ENCODE measurements around the gene MRM2. TPM values are rescaled to one million over a fixed set of nuclear protein-coding genes. Genes with fewer than 3 reads are reported as not detected.

MRM2 gene
- total RNA-seq, 2 experiments from 2014 or later, result 28.7 to 32.1 TPM

DNA sequence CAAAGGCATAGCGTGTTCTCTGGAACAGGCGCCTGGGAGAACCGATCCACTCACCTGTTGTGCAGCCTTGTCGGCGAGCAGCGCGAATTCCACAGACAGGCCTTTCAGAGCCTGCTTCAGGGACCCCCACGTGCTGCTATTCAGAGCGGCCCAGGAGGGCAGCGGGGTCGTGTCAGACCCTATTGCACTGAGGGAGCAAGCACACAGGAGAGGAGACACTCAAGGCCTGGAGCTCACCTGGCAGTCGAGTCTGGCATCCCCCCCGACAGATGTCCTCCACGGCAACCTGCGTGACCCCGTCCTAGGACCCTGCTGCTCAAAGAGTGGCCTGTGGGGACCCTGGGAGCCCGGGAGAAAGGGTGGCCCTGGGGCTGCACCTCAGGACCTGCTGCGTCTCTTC, 21.2 kb upstream of the MRM2 start:
- H3K4me3 Mint-ChIP-seq, result no peak overlapping the region
- ATAC-seq (no peak), DNase-seq (no peak)
- ChIA-PET CTCF (no interaction called here), POLR2A (no interaction called here)
- H3K27ac Mint-ChIP-seq, result no peak overlapping the region
- H3K9me3 Mint-ChIP-seq (ENCODE audit: low read depth), result no peaks in the 10 kb centered on the region
- peaks cover 11% of the 10 kb centered on the region for H3K4me1 Mint-ChIP-seq
- peaks cover 13% of the 10 kb centered on the region for H3K36me3 Mint-ChIP-seq (ENCODE audit: low read depth)
- intact Hi-C loops (cut with DNase I, micrococcal nuclease), result no loop called here
- H3K27me3 Mint-ChIP-seq, result no peaks in the 10 kb centered on the region

GRCh38 chr7:2261611-2262010, 19.6 kb upstream of the MRM2 start:
- H3K27me3 Mint-ChIP-seq, result no peaks in the 10 kb centered on the region
- H3K4me3 Mint-ChIP-seq, result no peak overlapping the region
- ChIA-PET POLR2A (no interaction called here), CTCF (interaction anchor here (0.6 to 1.0 kb wide), 3 partner anchors 13 to 54 kb away, joined by 3 read pairs; no protein-coding TSS in a partner anchor)
- peak overlapping the region; percentile 86 for H3K27ac Mint-ChIP-seq
- H3K36me3 Mint-ChIP-seq (ENCODE audit: low read depth), result peaks cover 14% of the 10 kb centered on the region
- DNase-seq (peak; percentile 35), ATAC-seq (peak; percentile 60)
- intact Hi-C loops (cut with DNase I, micrococcal nuclease), result no loop called here
- peaks cover 11% of the 10 kb centered on the region for H3K4me1 Mint-ChIP-seq
- H3K9me3 Mint-ChIP-seq (ENCODE audit: low read depth), result no peaks in the 10 kb centered on the region

GRCh38 chr7:2260820-2261219, 18.8 kb upstream of the MRM2 start:
- Mint-ChIP-seq H3K27ac (no peak overlapping the region), H3K4me1 (peaks cover 11% of the 10 kb centered on the region), H3K27me3 (no peaks in the 10 kb centered on the region), H3K4me3 (no peak overlapping the region), H3K36me3 (ENCODE audit: low read depth) (peaks cover 14% of the 10 kb centered on the region), H3K9me3 (ENCODE audit: low read depth) (no peaks in the 10 kb centered on the region)
- intact Hi-C loops (cut with DNase I, micrococcal nuclease), result no loop called here
- ATAC-seq (no peak), DNase-seq (no peak)
- ChIA-PET POLR2A (no interaction called here), CTCF (interaction anchor here (0.8 to 1.1 kb wide), 3 partner anchors 13 to 34 kb away, joined by 3 read pairs; no protein-coding TSS in a partner anchor)

DNA sequence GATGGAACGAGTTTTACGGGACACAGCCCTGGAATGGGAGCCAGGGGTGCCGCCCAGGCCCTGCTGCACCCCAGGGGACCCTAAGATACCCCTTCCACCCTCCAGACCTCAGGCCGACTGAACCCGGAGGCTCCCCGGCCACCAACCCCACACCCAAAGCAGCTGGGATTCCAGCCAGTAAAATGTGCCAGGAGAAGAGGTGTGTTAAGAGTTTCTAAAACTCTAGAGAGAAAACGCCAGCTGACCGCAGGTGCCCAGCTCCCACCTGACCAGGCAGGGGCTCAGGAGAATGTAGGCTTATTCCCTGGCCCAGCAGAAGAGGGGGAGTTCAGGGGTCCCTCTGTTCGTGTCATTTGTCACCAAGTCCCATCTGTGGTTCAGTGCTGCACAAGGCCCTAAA, 17.5 kb upstream of the MRM2 start:
- Mint-ChIP-seq H3K36me3 (ENCODE audit: low read depth) (peaks cover 14% of the 10 kb centered on the region), H3K4me1 (peaks cover 13% of the 10 kb centered on the region), H3K9me3 (ENCODE audit: low read depth) (no peaks in the 10 kb centered on the region), H3K4me3 (no peak overlapping the region), H3K27ac (no peak overlapping the region), H3K27me3 (no peaks in the 10 kb centered on the region)
- intact Hi-C loops (cut with DNase I, micrococcal nuclease), result no loop called here
- POLR2A ChIA-PET, result no interaction called here
- CTCF ChIA-PET, result interaction anchor here (0.6 kb wide), 1 partner anchor 20 kb away, joined by 3 read pairs; no protein-coding TSS in a partner anchor
- DNase-seq (no peak), ATAC-seq (no peak)

GRCh38 chr7:2258661-2259365, 16.8 kb upstream of the MRM2 start:
- intact Hi-C loops (cut with DNase I, micrococcal nuclease), result no loop called here
- Mint-ChIP-seq H3K27ac (no peak overlapping the region), H3K4me3 (no peak overlapping the region), H3K27me3 (no peaks in the 10 kb centered on the region), H3K4me1 (peaks cover 13% of the 10 kb centered on the region), H3K9me3 (ENCODE audit: low read depth) (no peaks in the 10 kb centered on the region), H3K36me3 (ENCODE audit: low read depth) (peaks cover 10% of the 10 kb centered on the region)
- no peak for ATAC-seq
- POLR2A ChIA-PET, result no interaction called here
- CTCF ChIA-PET, result interaction anchor here (0.6 kb wide), 1 partner anchor 21 kb away, joined by 3 read pairs; no protein-coding TSS in a partner anchor
- no peak for DNase-seq

DNA sequence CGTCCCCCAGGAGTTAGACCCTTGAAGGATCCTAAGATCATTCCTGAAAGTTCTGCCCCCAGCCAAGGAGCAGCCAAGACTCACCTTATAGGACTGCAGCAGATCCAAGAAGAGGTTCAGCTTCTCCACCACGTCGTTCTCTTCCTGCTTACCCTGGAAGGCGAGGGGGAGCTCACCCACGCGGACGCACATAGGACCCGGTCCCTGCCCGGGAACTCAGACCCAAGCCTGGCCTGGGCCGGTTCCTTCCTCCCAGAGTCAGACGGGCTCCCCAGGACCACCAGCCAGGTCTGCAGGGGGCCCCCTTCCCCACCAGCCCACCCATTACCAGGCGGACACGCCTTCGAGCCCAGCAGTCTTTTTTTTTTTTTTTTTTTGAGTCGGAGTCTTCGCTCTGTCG, 15.6 kb upstream of the MRM2 start:
- H3K4me3 Mint-ChIP-seq, result no peak overlapping the region
- H3K36me3 Mint-ChIP-seq (ENCODE audit: low read depth), result peaks cover 10% of the 10 kb centered on the region
- POLR2A ChIA-PET, result no interaction called here
- intact Hi-C loops (cut with DNase I, micrococcal nuclease), result no loop called here
- CTCF ChIA-PET, result no interaction called here
- no peak for DNase-seq
- H3K4me1 Mint-ChIP-seq, result peaks cover 15% of the 10 kb centered on the region
- ATAC-seq, result no peak
- no peaks in the 10 kb centered on the region for H3K9me3 Mint-ChIP-seq (ENCODE audit: low read depth)
- H3K27me3 Mint-ChIP-seq, result no peaks in the 10 kb centered on the region
- H3K27ac Mint-ChIP-seq, result no peak overlapping the region

GRCh38 chr7:2257046-2257551, 15.1 kb upstream of the MRM2 start:
- H3K27ac Mint-ChIP-seq, result no peak overlapping the region
- peaks cover 14% of the 10 kb centered on the region for H3K4me1 Mint-ChIP-seq
- POLR2A ChIA-PET, result no interaction called here
- CTCF ChIA-PET, result no interaction called here
- DNase-seq, result no peak
- ATAC-seq, result no peak
- no peaks in the 10 kb centered on the region for H3K27me3 Mint-ChIP-seq
- no peak overlapping the region for H3K4me3 Mint-ChIP-seq
- intact Hi-C loops (cut with DNase I, micrococcal nuclease), result no loop called here
- peaks cover 8% of the 10 kb centered on the region for H3K36me3 Mint-ChIP-seq (ENCODE audit: low read depth)
- H3K9me3 Mint-ChIP-seq (ENCODE audit: low read depth), result no peaks in the 10 kb centered on the region

DNA sequence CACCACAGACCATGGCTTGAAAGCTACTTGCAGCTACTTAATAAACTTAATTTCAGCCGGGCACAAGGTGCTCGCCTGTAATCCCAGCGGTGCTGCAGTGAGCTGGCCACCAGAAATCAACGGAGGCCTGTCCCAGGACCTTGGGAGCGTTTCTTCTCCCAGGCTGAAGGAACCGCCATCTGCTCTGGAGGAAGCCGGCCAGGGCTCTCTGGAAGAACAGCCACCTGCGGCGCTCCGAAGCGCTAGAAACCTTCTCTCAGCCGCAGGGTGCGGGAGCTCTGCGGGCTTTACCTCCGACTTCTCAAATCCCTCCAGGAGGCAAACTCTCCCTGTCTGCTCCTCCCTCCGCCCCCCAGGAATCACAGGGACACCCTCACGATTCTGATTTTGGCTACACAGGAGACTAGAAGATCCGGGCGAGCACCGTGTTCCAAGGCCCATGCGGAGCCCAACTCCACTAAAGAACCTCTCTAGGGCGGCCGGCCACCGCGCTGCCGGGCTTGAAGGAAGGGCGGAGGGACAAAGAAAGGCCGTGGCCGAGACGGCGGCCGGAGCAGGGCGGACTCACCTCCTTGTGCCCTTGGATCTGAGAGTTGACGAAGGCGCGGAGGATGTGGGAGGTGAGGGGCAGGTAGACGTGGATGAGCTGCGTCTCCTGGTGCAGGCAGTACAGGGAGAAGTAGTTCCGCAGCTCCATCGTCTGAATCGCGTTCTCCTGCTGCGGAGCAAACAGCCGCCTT, 14.5 kb upstream of the MRM2 start:
- POLR2A ChIA-PET, result no interaction called here

GRCh38 chr7:2255145-2256139, 13.4 kb upstream of the MRM2 start:
- DNase-seq, result no peak
- H3K27ac Mint-ChIP-seq, result no peak overlapping the region
- no peak for ATAC-seq
- ChIA-PET CTCF (interaction anchor here (0.5 to 0.6 kb wide), 2 partner anchors 33 kb away, joined by 3 read pairs; no protein-coding TSS in a partner anchor), POLR2A (no interaction called here)
- H3K4me1 Mint-ChIP-seq, result peaks cover 4% of the 10 kb centered on the region
- no peak overlapping the region for H3K4me3 Mint-ChIP-seq
- H3K9me3 Mint-ChIP-seq (ENCODE audit: low read depth), result no peaks in the 10 kb centered on the region
- H3K27me3 Mint-ChIP-seq, result no peaks in the 10 kb centered on the region
- intact Hi-C loops (cut with DNase I, micrococcal nuclease), result no loop called here
- peaks cover 9% of the 10 kb centered on the region for H3K36me3 Mint-ChIP-seq (ENCODE audit: low read depth)

More for the DNA sequence above, 14.5 kb upstream of the MRM2 start:
- intact Hi-C loops (cut with DNase I, micrococcal nuclease), result no loop called here
- Mint-ChIP-seq H3K4me1 (peaks cover 8% of the 10 kb centered on the region), H3K27me3 (no peaks in the 10 kb centered on the region), H3K4me3 (no peak overlapping the region), H3K27ac (no peak overlapping the region), H3K9me3 (ENCODE audit: low read depth) (no peaks in the 10 kb centered on the region), H3K36me3 (ENCODE audit: low read depth) (peaks cover 6% of the 10 kb centered on the region)
- no peak for ATAC-seq
- DNase-seq, result no peak
- CTCF ChIA-PET, result no interaction called here

- Mint-ChIP-seq H3K9me3 (ENCODE audit: low read depth) (no peaks in the 10 kb centered on the region), H3K27me3 (no peaks in the 10 kb centered on the region), H3K36me3 (ENCODE audit: low read depth) (peaks cover 7% of the 10 kb centered on the region), H3K4me3 (no peak overlapping the region), H3K27ac (no peak overlapping the region), H3K4me1 (peaks cover 4% of the 10 kb centered on the region)
- intact Hi-C loops (cut with DNase I, micrococcal nuclease), result no loop called here
- no peak for ATAC-seq
- no peak for DNase-seq
- POLR2A ChIA-PET, result interaction anchor here (0.6 kb wide), 1 partner anchor 64 kb away, joined by 7 read pairs; no protein-coding TSS in a partner anchor
- CTCF ChIA-PET, result interaction anchor here (0.5 to 0.6 kb wide), 2 partner anchors 33 to 262 kb away, joined by 3 read pairs; no protein-coding TSS in a partner anchor
Observed at GRCh38 chr7:2254429-2255144, 12.6 kb upstream of the MRM2 start.
